ENCODE data around the gene PHF12.

Gene PHF12

GRCh38 chr17:28857905-28858800 lies 93.2 kb downstream of the PHF12 start:
- peak; percentile 4 for DNase-seq (ENCODE audit: low spot score)

- DNase-seq (ENCODE audit: low spot score), result no peak
Measured at GRCh38 chr17:28856028-28856574, 95.2 kb downstream of the PHF12 start.

- DNase-seq (ENCODE audit: low spot score), result no peak
Measured at GRCh38 chr17:28855336-28855679, 96.0 kb downstream of the PHF12 start.

Measured in AG20443 (cell line).